ENCODE data around the gene NCS1. TPM values are rescaled to one million over a fixed set of nuclear protein-coding genes. Genes with fewer than 3 reads are reported as not detected.

Gene NCS1
- total RNA-seq, 2 experiments from 2014 or later = 4.0 to 16.9 TPM

DNA sequence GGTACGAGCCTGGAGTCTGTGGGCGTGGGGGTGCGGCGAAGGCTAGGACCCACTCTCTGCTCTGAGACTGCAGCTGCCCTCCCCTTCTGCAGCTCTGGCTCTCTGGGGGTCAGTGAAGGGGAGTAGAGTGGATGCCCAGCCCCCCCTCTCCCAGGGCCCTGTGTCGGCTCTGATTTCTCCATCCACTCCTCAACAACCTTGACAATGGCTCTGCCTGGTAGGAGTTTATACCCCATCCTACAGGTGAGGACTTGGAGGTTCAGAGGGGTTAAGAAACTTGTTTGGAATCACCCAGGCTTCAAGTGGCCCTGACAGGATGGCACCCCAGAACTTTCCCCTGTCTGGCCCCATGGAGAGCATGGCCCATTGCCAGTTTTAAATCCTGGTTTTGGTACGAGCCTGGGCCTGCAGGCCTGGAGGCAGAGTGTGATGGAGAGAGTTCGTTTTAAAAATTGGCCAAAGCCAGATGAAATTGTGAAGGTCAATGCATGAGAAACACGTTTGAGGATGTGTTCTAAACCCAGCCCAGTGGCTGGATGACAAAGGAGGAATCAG lies 22.3 kb downstream of the NCS1 start:
- Mint-ChIP-seq H3K36me3 (no peaks in the 10 kb centered on the region), H3K27ac (no peak overlapping the region), H3K4me3 (no peak overlapping the region), H3K27me3 (no peaks in the 10 kb centered on the region), H3K4me1 (no peaks in the 10 kb centered on the region), H3K9me3 (ENCODE audit: low read depth) (no peaks in the 10 kb centered on the region)
- CTCF ChIA-PET = interaction anchor here (2.3 kb wide), 1 partner anchor 87 kb away, joined by 8 read pairs; no protein-coding TSS in a partner anchor
- DNase-seq (no peak), ATAC-seq (no peak)

- Mint-ChIP-seq H3K9me3 (ENCODE audit: low read depth) (no peaks in the 10 kb centered on the region), H3K4me3 (no peak overlapping the region), H3K4me1 (no peaks in the 10 kb centered on the region), H3K36me3 (no peaks in the 10 kb centered on the region), H3K27ac (no peak overlapping the region), H3K27me3 (no peaks in the 10 kb centered on the region)
- CTCF ChIA-PET = no interaction called here
- DNase-seq = no peak
- no peak for ATAC-seq
Measured at GRCh38 chr9:130195638-130196037, 23.4 kb downstream of the NCS1 start.

DNA sequence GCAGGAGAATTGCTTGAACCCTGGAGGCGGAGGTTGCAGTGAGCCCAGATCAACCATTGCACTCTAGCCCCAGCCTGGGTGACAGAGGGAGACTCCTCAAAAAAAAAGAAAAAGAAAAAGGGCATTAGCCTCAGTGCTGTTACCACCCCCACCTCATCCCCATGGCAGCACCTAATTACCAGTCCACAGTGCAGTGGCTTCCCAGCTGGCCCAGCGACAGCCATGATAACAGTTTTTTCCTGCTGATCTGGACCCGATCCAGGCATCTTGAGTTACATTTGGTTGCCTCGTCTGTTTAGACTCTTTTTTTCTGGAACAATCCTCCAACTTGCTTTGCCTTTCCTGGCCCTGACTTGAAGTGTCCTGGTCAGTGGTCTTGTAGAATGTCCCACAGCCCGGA lies 24.4 kb downstream of the NCS1 start:
- CTCF ChIA-PET = no interaction called here
- no peak overlapping the region for H3K27ac Mint-ChIP-seq
- no peak overlapping the region for H3K4me3 Mint-ChIP-seq
- no peaks in the 10 kb centered on the region for H3K4me1 Mint-ChIP-seq
- DNase-seq = no peak
- ATAC-seq = no peak
- H3K9me3 Mint-ChIP-seq (ENCODE audit: low read depth) = no peaks in the 10 kb centered on the region
- H3K27me3 Mint-ChIP-seq = no peaks in the 10 kb centered on the region
- no peaks in the 10 kb centered on the region for H3K36me3 Mint-ChIP-seq

DNA sequence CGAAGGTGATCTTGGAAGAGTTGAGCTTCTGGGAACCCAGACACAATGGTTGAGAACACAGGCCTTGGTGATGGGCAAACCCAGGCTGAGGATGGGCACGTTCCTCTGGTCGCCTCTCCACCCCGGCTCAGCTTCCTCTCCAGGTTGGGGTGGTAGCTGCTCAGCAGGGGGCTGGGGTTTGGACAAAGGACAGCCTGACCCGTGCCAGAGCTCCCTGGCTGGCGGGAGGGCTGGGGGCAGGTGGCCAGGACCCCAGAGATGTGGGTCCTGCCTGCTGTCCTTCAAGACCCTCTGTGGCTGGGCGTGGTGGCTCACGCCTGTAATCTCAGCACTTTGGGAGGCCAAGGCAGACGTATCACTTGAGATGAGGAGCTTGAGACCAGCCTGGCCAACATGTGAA lies 25.2 kb downstream of the NCS1 start:
- no peak overlapping the region for H3K27ac Mint-ChIP-seq
- no peaks in the 10 kb centered on the region for H3K4me1 Mint-ChIP-seq
- no peaks in the 10 kb centered on the region for H3K27me3 Mint-ChIP-seq
- DNase-seq = no peak
- H3K36me3 Mint-ChIP-seq = no peaks in the 10 kb centered on the region
- CTCF ChIA-PET = interaction anchor here (0.5 kb wide), 1 partner anchor 1159 kb away, joined by 3 read pairs; no protein-coding TSS in a partner anchor
- no peak for ATAC-seq
- no peaks in the 10 kb centered on the region for H3K9me3 Mint-ChIP-seq (ENCODE audit: low read depth)
- no peak overlapping the region for H3K4me3 Mint-ChIP-seq

- H3K9me3 Mint-ChIP-seq (ENCODE audit: low read depth) = no peaks in the 10 kb centered on the region
- H3K4me3 Mint-ChIP-seq = no peak overlapping the region
- ATAC-seq (no peak), DNase-seq (no peak)
- H3K27me3 Mint-ChIP-seq = no peaks in the 10 kb centered on the region
- H3K4me1 Mint-ChIP-seq = no peaks in the 10 kb centered on the region
- CTCF ChIA-PET = interaction anchor here (0.5 kb wide), 1 partner anchor 1158 kb away, joined by 3 read pairs; no protein-coding TSS in a partner anchor
- H3K36me3 Mint-ChIP-seq = no peaks in the 10 kb centered on the region
- H3K27ac Mint-ChIP-seq = no peak overlapping the region
Measured at GRCh38 chr9:130197888-130198287, 25.7 kb downstream of the NCS1 start.

DNA sequence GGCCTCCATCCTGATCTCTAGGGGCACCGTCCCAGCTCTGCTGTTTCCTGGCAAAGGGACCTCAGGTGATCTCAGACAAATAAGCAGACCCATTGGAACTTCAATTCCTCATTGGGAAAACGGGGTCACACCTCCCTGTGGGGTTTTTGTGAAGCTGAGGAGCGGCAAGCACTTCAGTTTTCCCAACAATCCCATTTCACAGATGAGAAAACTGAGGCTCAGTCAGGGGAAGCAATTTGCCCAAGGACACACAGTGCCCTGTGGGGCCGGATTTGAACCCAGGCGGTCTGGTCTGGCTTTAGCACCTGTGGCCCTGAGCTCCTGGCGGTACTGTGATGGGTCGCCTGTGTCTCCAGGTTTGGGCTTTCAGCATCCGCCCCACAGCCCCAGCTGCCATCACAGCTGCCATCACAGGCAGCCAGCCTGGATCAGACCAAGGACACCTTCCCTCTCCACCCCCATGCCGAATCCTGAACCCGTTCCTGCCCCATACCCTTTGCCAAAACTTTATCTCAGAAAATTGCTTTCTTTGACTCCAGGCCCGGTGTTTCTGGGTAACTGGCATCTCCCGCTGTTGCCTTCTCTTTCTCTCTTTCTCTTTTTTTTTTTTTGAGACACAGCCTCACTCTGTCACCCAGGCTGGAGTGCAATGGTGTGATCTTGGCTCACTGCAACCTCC lies 26.4 kb downstream of the NCS1 start:
- Mint-ChIP-seq H3K4me1 (no peaks in the 10 kb centered on the region), H3K36me3 (no peaks in the 10 kb centered on the region), H3K9me3 (ENCODE audit: low read depth) (no peaks in the 10 kb centered on the region), H3K4me3 (no peak overlapping the region), H3K27me3 (no peaks in the 10 kb centered on the region), H3K27ac (no peak overlapping the region)
- CTCF ChIA-PET = no interaction called here
- no peak for DNase-seq
- no peak for ATAC-seq

GRCh38 chr9:130199605-130200004 lies 27.4 kb downstream of the NCS1 start:
- ATAC-seq (no peak), DNase-seq (no peak)
- no peak overlapping the region for H3K4me3 Mint-ChIP-seq
- no peaks in the 10 kb centered on the region for H3K4me1 Mint-ChIP-seq
- H3K27me3 Mint-ChIP-seq = no peaks in the 10 kb centered on the region
- no peak overlapping the region for H3K27ac Mint-ChIP-seq
- H3K36me3 Mint-ChIP-seq = no peaks in the 10 kb centered on the region
- CTCF ChIA-PET = interaction anchor here (0.9 kb wide), 1 partner anchor 37 kb away, joined by 3 read pairs; no protein-coding TSS in a partner anchor
- no peaks in the 10 kb centered on the region for H3K9me3 Mint-ChIP-seq (ENCODE audit: low read depth)

- ATAC-seq = no peak
- H3K36me3 Mint-ChIP-seq = no peaks in the 10 kb centered on the region
- no peaks in the 10 kb centered on the region for H3K4me1 Mint-ChIP-seq
- H3K4me3 Mint-ChIP-seq = no peak overlapping the region
- CTCF ChIA-PET = interaction anchor here (0.9 to 1.2 kb wide), 2 partner anchors 36 to 43 kb away, joined by 3 read pairs; no protein-coding TSS in a partner anchor
- no peaks in the 10 kb centered on the region for H3K27me3 Mint-ChIP-seq
- DNase-seq = no peak
- no peak overlapping the region for H3K27ac Mint-ChIP-seq
- no peaks in the 10 kb centered on the region for H3K9me3 Mint-ChIP-seq (ENCODE audit: low read depth)
Measured at GRCh38 chr9:130200038-130200849, 28.0 kb downstream of the NCS1 start.

DNA sequence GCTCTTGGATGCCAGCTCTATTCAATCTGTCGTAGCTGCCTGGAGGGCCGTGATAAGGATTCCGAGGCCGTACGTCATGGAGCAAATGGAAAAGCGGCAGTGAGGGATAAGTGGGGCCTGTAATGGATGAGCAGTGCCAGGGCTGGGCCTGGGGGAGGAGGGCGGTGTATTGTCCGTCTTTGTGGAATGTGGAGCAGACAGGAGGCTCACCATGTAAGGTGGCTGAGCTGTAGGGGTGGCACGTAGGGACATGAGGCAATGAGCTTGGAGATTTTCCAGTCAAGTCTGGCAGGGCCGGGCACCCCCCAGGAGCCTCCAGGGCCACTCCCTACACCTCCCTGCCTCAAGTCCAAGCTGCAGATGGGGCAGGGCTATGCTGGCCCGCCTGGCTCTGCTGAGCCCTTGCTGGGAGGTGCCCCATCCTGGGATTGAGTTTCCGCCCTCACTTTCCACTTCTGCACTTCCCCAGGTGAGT lies 29.2 kb downstream of the NCS1 start:
- CTCF ChIA-PET = no interaction called here
- ATAC-seq = no peak

GRCh38 chr9:130201974-130202373 lies 29.8 kb downstream of the NCS1 start:
- Mint-ChIP-seq H3K4me3 (no peak overlapping the region), H3K36me3 (no peaks in the 10 kb centered on the region), H3K9me3 (ENCODE audit: low read depth) (no peaks in the 10 kb centered on the region), H3K27me3 (no peaks in the 10 kb centered on the region), H3K27ac (no peak overlapping the region), H3K4me1 (no peaks in the 10 kb centered on the region)
- CTCF ChIA-PET = no interaction called here
- DNase-seq (no peak), ATAC-seq (no peak)

More for the DNA sequence above, 29.2 kb downstream of the NCS1 start:
- Mint-ChIP-seq H3K27ac (no peak overlapping the region), H3K9me3 (ENCODE audit: low read depth) (no peaks in the 10 kb centered on the region), H3K36me3 (no peaks in the 10 kb centered on the region), H3K4me3 (no peak overlapping the region), H3K4me1 (no peaks in the 10 kb centered on the region), H3K27me3 (no peaks in the 10 kb centered on the region)
- no peak for DNase-seq

DNA sequence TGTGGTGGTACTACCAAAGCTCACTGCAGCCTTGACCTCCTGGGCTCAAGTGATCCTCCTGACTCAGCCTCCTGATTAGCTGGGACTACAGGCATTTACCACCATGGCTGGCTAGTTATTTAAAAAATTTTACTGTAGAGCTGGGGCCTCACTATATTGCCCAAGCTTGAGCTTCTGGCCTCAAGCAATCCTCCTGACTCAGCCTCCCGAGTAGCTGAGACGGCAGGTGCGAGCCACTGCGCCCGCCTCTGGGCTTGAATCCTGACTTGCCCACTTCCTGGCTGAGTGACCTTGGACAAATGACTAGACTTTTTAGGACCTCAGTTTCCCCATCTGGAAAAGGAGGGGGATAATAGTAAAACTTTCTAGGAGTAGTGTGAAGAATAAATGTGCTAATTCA lies 32.1 kb downstream of the NCS1 start:
- Mint-ChIP-seq H3K27ac (no peak overlapping the region), H3K4me1 (no peaks in the 10 kb centered on the region), H3K27me3 (no peaks in the 10 kb centered on the region), H3K36me3 (no peaks in the 10 kb centered on the region), H3K9me3 (ENCODE audit: low read depth) (no peaks in the 10 kb centered on the region), H3K4me3 (no peak overlapping the region)
- no peak for ATAC-seq
- CTCF ChIA-PET = interaction anchor here (0.6 kb wide), 1 partner anchor 89 kb away, joined by 3 read pairs; no protein-coding TSS in a partner anchor
- DNase-seq = no peak

- Mint-ChIP-seq H3K36me3 (no peaks in the 10 kb centered on the region), H3K4me1 (no peaks in the 10 kb centered on the region), H3K4me3 (no peak overlapping the region), H3K9me3 (ENCODE audit: low read depth) (no peaks in the 10 kb centered on the region), H3K27ac (no peak overlapping the region), H3K27me3 (no peaks in the 10 kb centered on the region)
- DNase-seq = no peak
- no peak for ATAC-seq
- CTCF ChIA-PET = interaction anchor here (0.7 to 1.0 kb wide), 2 partner anchors 31 to 342 kb away, joined by 4 read pairs; no protein-coding TSS in a partner anchor
Measured at GRCh38 chr9:130204959-130205358, 32.8 kb downstream of the NCS1 start.

DNA sequence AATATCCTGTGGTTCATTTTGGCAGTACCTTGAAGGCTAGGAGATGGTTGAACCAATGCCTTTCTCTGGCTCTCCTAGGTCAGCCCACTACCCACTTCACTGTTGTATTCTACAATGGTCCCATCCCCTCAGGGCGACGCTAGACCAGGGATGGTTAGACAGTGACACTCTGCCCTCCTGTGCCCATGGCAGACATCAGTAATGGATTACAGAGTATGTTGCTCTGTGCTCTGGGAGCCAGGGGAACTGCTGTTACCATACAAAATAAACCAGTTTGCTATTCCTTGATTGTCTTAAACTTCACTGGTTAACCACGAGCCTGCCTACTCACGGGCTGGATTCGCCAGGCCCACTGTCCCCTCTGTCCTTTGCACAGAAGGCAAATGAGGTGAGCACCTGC lies 33.7 kb downstream of the NCS1 start:
- no peaks in the 10 kb centered on the region for H3K4me1 Mint-ChIP-seq
- H3K27ac Mint-ChIP-seq = no peak overlapping the region
- DNase-seq (no peak), ATAC-seq (no peak)
- H3K36me3 Mint-ChIP-seq = no peaks in the 10 kb centered on the region
- CTCF ChIA-PET = interaction anchor here (0.7 to 1.0 kb wide), 2 partner anchors 343 to 1063 kb away, joined by 3 to 4 read pairs; no protein-coding TSS in a partner anchor
- H3K4me3 Mint-ChIP-seq = no peak overlapping the region
- H3K9me3 Mint-ChIP-seq (ENCODE audit: low read depth) = no peaks in the 10 kb centered on the region
- no peaks in the 10 kb centered on the region for H3K27me3 Mint-ChIP-seq

All from activated CD8-positive, alpha-beta memory T cell treated with anti-CD3 and anti-CD28 coated beads, Interleukin-2, amount 10 ng/mL, durations not matched to agents 7 days and 5 days (primary cell).